Uterus (tissue), 4 donors: Measurements from ENCODE around the gene S100PBP. TPM values are rescaled to one million over a fixed set of nuclear protein-coding genes. Genes with fewer than 3 reads are reported as not detected.

ENCODE experiments used
- DNase-seq, 2 donors: peaks; one replicate each; pipeline ENCODE4 v3.0.0-alpha.2; 2019 to 2020
- H3K27ac ChIP-seq, 2 donors: fragments of 200-600 bp; sonication (generic); 1 replicate in 1 of 2; 2 replicates in 1 of 2; pipeline ENCODE4 v1.5.1; 2016 to 2018
- H3K27me3 ChIP-seq, 2 donors: fragments of 200-600 bp; sonication (generic); one replicate each; pipeline ENCODE4 v1.5.1; 2018 to 2019; ENCODE audit warnings: control low read depth in 1 of 2
- H3K36me3 ChIP-seq, 2 donors: fragments of 200-600 bp; sonication (generic); one replicate each; pipeline ENCODE4 v1.5.1; 2019; ENCODE audit warnings: control low read depth in 1 of 2
- H3K4me1 ChIP-seq, 2 donors: fragments of 200-600 bp; sonication (generic); one replicate each; pipeline ENCODE4 v1.5.1; 2018 to 2019; ENCODE audit warnings: control low read depth in 1 of 2
- H3K4me3 ChIP-seq, 2 donors: fragments of 200-600 bp; sonication (generic); 1 replicate in 1 of 2; 2 replicates in 1 of 2; pipeline ENCODE4 v1.5.1; 2018 to 2019; ENCODE audit warnings: mild to moderate bottlenecking in 1 of 2
- H3K9me3 ChIP-seq, 2 donors: fragments of 200-600 bp; sonication (generic); one replicate each; pipeline ENCODE4 v1.5.1; 2019; ENCODE audit warnings: control low read depth in 1 of 2
- POLR2A ChIP-seq, 2 donors: fragments of 450-650 bp; IDR thresholded peaks; one replicate each; pipeline ENCODE4 v1.6.1; 2016; ENCODE audit warnings: antibody characterized with exemption in 2 of 2, mild to moderate bottlenecking in 1 of 2, moderate library complexity in 1 of 2
- intact Hi-C: fragments of 100-400 bp; cut with DNase I; formaldehyde crosslinking; loops from one replicate; pipeline ENCODE4 v1.15.1; 2023; ENCODE audit warnings: low total_unique reads
- total RNA-seq, 4 donors: library from RNA; depleted of rRNA in 3 of 4; stranded (reverse); fragments of >200 nt in 3 of 4; gene quantifications; one replicate each; pipeline versions ENCODE4 v1.1.0 to v1.2.4, GENCODE V29; 2014 to 2023
- TF ChIP-seq, protein P1 (sequence below), 4 experiments: fragments of 200-600 bp in 2 of 4; fragments of 450-650 bp in 2 of 4; sonication (generic) in 2 of 4; IDR thresholded peaks; one replicate each; pipeline ENCODE4 v1.5.1; 2016 to 2019; ENCODE audit warnings: antibody characterized with exemption in 4 of 4, mild to moderate bottlenecking in 2 of 4, moderate library complexity in 1 of 4
- donor health status: DM: yes; HTN: yes; CAD: no.

The S100PBP gene
- total RNA-seq, 4 donors from 2014 or later, result 50.2 to 168 (median 76.4) TPM

DNA sequence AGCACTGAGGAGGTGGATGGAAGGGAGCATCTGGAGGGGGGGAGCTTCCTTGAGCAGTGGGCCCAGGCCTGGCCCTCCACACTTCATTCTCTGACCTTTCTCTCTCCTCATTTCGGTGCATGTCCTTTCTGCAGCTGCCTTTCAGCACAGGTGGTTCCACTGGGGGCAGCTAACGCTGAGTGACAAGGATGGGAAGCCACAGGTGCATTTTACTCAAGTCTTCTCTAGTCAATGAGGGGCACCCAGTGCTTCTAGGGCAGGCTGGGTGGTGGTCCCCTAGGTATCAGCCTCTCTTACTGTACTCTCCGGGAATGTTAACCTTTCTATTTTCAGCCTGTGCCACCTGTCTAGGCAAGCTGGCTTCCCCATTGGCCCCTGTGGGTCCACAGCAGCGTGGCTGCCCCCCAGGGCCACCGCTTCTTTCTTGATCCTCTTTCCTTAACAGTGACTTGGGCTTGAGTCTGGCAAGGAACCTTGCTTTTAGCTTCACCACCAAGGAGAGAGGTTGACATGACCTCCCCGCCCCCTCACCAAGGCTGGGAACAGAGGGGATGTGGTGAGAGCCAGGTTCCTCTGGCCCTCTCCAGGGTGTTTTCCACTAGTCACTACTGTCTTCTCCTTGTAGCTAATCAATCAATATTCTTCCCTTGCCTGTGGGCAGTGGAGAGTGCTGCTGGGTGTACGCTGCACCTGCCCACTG is 43.5 kb upstream of the S100PBP start:
- intact Hi-C loops, result loop anchor here (2.0 kb wide), 1 partner anchor 61 kb away; no protein-coding TSS in a partner anchor
- H3K36me3 ChIP-seq, result no peaks in the 10 kb centered on the region
- H3K4me3 ChIP-seq, result no peak overlapping the region
- no peaks in the 10 kb centered on the region for H3K9me3 ChIP-seq
- no peaks in the 10 kb centered on the region for H3K4me1 ChIP-seq
- DNase-seq, result no peak
- TF ChIP-seq POLR2A (IDR thresholded peaks at IDR 0.05), result no peak
- TF ChIP-seq, protein P1, sequence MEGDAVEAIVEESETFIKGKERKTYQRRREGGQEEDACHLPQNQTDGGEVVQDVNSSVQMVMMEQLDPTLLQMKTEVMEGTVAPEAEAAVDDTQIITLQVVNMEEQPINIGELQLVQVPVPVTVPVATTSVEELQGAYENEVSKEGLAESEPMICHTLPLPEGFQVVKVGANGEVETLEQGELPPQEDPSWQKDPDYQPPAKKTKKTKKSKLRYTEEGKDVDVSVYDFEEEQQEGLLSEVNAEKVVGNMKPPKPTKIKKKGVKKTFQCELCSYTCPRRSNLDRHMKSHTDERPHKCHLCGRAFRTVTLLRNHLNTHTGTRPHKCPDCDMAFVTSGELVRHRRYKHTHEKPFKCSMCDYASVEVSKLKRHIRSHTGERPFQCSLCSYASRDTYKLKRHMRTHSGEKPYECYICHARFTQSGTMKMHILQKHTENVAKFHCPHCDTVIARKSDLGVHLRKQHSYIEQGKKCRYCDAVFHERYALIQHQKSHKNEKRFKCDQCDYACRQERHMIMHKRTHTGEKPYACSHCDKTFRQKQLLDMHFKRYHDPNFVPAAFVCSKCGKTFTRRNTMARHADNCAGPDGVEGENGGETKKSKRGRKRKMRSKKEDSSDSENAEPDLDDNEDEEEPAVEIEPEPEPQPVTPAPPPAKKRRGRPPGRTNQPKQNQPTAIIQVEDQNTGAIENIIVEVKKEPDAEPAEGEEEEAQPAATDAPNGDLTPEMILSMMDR (IDR thresholded peaks at IDR 0.05), result no peak
- no peaks in the 10 kb centered on the region for H3K27me3 ChIP-seq
- no peak overlapping the region for H3K27ac ChIP-seq

DNA sequence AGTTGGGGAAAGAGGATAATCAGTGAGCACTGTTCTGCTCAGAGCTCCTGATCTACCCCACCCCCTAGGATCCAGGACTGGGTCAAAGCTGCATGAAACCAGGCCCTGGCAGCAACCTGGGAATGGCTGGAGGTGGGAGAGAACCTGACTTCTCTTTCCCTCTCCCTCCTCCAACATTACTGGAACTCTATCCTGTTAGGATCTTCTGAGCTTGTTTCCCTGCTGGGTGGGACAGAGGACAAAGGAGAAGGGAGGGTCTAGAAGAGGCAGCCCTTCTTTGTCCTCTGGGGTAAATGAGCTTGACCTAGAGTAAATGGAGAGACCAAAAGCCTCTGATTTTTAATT is 43.0 kb upstream of the S100PBP start:
- TF ChIP-seq, protein P1 (IDR thresholded peaks at IDR 0.05), result no peak
- DNase-seq, result no peak
- no peaks in the 10 kb centered on the region for H3K4me1 ChIP-seq
- intact Hi-C loops, result loop anchor here (2.0 kb wide), 1 partner anchor 62 kb away; no protein-coding TSS in a partner anchor
- no peaks in the 10 kb centered on the region for H3K36me3 ChIP-seq
- no peaks in the 10 kb centered on the region for H3K27me3 ChIP-seq
- H3K27ac ChIP-seq, result no peak overlapping the region
- H3K9me3 ChIP-seq, result no peaks in the 10 kb centered on the region
- no peak overlapping the region for H3K4me3 ChIP-seq

DNA sequence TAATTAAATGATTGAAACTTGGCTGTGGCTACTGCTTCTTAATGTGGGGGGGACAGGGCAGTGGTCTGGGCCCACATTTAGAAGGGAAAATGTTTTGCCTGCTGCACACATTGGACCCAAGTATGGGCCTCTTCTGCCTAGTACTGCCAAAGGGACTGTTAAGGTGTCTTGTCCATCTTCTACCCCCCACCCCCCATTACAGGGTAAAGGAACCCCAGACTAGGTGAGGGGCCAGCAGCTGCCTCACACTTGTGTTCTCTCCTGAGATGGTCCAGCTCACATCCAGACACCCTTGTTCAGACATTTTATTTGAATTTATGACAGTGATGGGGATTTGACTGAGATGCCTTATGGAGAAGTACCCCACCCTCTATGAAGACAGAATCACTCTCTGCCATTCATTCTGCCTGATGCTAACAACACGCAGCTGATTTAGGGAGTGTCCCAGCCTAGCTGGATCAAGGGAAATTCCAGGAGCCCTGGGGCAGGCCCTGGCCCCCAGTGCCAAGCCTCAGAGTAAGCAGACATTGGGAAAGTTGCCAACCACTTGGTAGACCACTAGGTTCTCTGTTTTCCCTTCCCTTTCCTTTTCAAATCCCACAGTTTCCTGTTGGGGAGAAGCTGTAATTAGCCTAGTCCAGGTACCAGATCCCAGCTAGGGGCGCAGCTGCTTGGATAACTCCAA is 42.4 kb upstream of the S100PBP start:
- Histone ChIP-seq H3K9me3 (no peaks in the 10 kb centered on the region), H3K27ac (peak overlapping the region in 1 of 2 donors; percentile 17)
- intact Hi-C loops, result loop anchor here (2.0 kb wide), 1 partner anchor 62 kb away; no protein-coding TSS in a partner anchor

GRCh38 chr1:32775640-32776337 is 41.7 kb upstream of the S100PBP start:
- no peak for DNase-seq
- intact Hi-C loops, result loop anchor here (2.0 kb wide), 1 partner anchor 63 kb away; no protein-coding TSS in a partner anchor
- TF ChIP-seq POLR2A (IDR thresholded peaks at IDR 0.05), result no peak
- TF ChIP-seq, protein P1 (IDR thresholded peaks at IDR 0.05), result no peak
- Histone ChIP-seq H3K27me3 (no peaks in the 10 kb centered on the region), H3K27ac (no peak overlapping the region), H3K9me3 (no peaks in the 10 kb centered on the region), H3K36me3 (no peaks in the 10 kb centered on the region), H3K4me3 (no peak overlapping the region), H3K4me1 (no peaks in the 10 kb centered on the region)

More for the DNA sequence above, 42.4 kb upstream of the S100PBP start:
- TF ChIP-seq, protein P1 (IDR thresholded peaks at IDR 0.05), result no peak
- TF ChIP-seq POLR2A (IDR thresholded peaks at IDR 0.05), result no peak
- DNase-seq, result no peak
- no peaks in the 10 kb centered on the region for H3K4me1 ChIP-seq
- no peaks in the 10 kb centered on the region for H3K36me3 ChIP-seq
- no peak overlapping the region for H3K4me3 ChIP-seq
- no peaks in the 10 kb centered on the region for H3K27me3 ChIP-seq

DNA sequence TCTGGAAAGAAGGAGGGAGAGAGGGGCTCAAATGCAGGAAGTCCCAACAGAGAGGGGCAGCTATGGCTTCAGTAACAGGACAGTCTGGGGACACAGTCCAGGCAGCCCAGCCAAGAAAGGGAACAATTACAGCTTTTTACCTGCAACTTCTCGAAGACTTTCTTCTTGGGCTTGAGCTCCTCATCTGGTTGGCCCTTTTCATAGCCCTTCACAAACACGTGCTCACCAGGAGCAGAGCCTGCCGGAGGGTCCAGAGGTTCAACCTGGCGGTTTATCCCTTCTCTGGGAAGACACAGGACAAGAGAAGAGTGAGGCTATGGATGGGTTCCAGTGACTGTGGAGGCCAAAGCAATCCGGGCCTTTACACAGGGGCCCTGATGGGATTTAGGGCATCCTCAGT is 38.2 kb upstream of the S100PBP start:
- Histone ChIP-seq H3K27ac (no peak overlapping the region), H3K36me3 (no peaks in the 10 kb centered on the region), H3K9me3 (no peaks in the 10 kb centered on the region), H3K27me3 (no peaks in the 10 kb centered on the region), H3K4me1 (no peaks in the 10 kb centered on the region), H3K4me3 (no peak overlapping the region)
- no peak for DNase-seq
- intact Hi-C loops, result no loop called here
- TF ChIP-seq, protein P1 (IDR thresholded peaks at IDR 0.05), result no peak
- no peak for TF ChIP-seq POLR2A (IDR thresholded peaks at IDR 0.05)
